Nucleus accumbens (tissue), 56 donors: Measurements from ENCODE around the gene DOC2B.
"Not testable (repeated sequence)": the region's sequence is repeated elsewhere in the genome, so short reads cannot be mapped to it uniquely, and the experiment has no call there.

Experiments used
- DNase-seq, 56 donors: peaks; one replicate each; lab custom pipeline; 2025; lab: John Stamatoyannopoulos, UW

The DOC2B gene

DNA sequence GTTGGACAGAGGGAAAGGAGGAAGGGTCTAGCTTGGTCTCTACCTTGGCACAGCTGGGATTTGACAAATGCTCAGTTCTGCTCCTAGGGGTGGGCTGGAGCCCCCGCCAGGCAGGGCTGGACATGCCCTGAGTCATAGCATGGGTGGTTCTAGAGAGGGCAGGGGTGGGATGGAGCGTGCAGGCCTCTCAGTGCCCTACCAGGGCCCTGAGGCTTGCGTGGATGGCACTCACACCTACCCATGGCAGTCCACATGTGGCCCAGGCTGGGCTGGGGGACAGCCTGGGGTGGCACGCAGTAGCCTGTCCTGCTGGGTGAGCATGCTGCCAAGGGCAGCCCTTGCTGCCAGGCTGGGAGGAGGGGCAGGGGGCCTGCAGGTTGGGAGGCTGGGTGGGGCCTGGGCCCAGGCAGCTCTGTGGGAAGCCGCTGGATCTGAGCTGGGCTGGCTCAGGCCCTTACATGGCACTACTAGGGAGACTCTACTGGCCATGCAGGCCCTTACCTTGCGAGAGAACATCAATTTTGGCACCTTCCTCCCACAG lies 11.2 kb downstream of the DOC2B start:
- DNase-seq = peak in 1 of 56 donors; percentile 10

GRCh38 chr17:168614-169013 lies 12.8 kb downstream of the DOC2B start:
- not testable (repeated sequence) for DNase-seq

GRCh38 chr17:165939-166338 lies 15.5 kb downstream of the DOC2B start:
- DNase-seq = no peak

GRCh38 chr17:164303-165235 lies 16.9 kb downstream of the DOC2B start:
- peak in 39 of 56 donors; percentile 3 to 76 (median 29) for DNase-seq

DNA sequence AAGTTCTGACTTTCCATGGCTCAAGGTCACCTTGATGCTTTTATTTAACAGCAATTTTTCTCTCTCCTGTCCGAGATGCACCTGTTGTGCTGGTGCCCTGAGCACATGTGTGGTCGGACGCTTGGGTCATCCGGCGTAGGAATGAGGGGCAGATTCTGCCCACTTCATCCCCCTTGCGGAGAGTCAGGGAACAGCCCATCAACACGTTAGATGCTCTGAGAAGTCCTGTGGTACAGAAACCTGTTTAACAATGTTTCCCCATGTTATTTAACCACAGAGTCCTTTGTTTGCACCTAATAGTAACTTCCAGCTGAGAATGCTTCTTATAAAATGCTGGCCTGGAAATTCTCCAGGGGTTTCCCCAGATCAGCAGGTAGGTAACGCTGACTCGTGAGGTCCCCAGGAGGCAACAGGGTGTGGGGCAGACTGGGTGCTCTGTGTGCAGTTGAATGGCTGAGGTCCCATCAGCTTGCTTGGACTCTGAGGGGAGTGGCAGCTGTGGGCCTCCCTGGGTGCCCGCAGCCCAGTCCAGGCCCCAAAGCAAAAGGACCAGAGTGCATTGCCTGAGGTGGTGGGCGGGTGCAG lies 17.8 kb downstream of the DOC2B start:
- no peak for DNase-seq

- DNase-seq = no peak
Measured at GRCh38 chr17:162689-163088, 18.8 kb downstream of the DOC2B start.

GRCh38 chr17:161481-161880 lies 20.0 kb downstream of the DOC2B start:
- no peak for DNase-seq

- no peak for DNase-seq
Measured at GRCh38 chr17:160336-160735, 21.1 kb downstream of the DOC2B start.

DNA sequence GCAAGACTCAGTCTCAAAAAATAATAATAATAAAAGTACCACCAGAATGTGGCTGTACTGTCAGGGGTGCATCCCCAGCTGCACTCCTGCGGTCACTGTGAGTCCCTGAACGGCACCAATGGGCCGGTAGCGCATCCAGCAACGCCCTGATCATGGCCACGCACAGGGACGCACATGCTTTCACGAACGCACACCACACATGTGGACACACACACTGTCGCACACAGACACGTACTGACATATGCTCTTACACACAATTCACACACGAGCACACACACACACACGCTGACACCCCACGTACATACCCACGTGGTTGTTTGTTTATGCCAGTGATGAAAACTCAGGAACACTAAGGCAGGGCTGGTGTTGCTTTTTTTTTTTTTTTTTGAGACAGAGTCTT lies 21.8 kb downstream of the DOC2B start:
- no peak for DNase-seq

- no peak for DNase-seq
Measured at GRCh38 chr17:158379-158778, 23.1 kb downstream of the DOC2B start.

DNA sequence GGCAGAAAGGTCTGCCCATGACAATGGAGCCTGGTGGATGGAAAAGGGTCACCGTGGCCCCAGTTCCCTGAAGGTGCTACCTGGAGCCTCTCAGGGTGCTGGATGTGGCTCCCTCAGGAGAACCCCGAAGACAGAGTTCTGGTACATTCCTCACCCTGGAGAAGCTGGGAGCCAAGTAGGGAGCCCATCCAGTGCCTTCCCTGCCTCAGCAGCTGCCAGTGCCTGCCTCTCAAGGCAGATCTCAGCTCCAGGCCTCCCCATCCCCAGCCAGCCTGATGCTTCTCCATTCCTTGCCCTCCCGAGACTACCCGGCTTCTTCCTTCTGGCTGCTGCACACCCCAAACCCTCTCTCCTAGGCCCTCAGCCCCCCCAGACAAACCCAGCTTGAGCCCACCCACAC lies 23.5 kb downstream of the DOC2B start:
- no peak for DNase-seq

DNA sequence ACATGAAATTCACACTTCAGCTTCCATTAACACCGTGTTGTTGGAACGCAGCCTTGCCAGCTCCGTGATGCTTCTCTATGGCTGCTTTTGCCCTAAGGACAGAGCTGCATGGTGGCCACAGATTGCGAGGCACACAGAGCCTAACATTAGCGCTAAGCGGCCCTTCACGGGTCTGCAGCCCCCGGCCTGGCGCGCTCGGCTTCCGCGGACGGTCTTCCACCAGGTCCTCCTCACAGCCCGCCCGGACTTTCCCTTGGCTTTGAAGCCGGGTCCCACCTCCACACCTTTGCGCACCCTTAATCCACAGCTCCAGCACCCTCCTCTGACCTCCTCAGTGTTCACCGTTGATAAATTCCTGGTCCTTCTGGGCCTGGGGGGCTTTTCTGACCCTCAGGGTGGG lies 24.5 kb downstream of the DOC2B start:
- DNase-seq = no peak

DNA sequence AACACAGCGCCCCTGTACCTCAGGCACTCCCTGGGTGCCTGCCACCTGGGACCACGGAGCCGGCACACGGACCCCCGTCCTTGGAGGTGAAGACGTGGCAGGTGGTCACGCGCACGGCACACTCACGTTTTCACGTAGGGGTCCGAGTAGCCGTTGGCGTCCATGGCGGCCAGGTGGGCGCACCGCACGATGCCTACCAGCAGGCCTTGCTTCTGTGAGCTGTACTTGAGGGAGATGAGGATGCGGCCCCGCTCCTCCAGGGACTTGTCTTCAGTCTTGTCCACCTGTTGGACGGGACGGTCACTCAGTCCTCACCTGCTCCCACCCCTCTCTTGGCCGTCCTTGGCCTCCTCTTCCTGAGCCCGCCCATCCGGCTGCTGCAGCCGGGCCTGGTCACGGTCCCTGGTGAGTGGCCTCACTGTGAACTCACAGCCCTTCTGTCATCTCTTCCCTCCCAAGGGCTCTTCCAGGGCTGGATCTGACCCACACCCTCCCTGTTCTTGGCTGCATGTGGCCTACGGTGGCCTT lies 25.3 kb downstream of the DOC2B start:
- no peak for DNase-seq

DNA sequence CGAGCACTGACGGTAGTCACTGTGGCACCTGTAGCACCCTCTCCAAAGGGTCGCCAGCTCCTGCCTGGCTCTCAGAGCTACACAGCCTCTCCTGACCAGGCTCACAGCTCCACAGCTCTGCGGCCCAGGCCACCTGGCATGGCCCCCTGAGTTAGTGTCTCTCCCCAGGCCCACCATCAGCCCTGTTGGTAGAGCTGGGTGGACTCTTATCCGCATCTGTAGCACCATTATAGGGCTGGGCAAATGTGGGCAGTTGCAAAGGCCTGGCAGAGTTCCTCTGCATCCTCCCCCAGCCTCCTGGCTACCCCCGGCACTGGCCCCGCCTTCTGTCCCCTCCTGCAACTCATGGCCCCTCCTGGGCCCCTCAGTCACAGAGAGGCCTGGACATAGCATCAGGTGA lies 25.9 kb downstream of the DOC2B start:
- no peak for DNase-seq

DNA sequence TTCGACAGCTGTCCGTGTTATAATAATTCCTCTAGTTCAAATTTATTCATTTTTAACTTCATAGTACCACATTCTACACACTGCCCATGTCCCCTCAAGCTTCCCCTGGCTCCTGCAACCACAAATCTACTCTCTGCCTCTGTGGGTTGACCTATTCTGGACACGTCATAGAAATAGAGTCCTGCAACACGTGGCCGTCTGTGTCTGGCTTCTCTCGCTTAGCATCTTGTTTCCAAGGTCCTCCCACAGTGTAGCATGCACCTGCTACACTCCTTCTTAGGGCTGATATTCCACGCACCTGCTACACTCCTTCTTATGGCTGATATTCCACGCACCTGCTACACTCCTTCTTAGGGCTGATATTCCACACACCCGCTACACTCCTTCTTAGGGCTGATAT lies 27.6 kb downstream of the DOC2B start:
- DNase-seq = no peak

DNA sequence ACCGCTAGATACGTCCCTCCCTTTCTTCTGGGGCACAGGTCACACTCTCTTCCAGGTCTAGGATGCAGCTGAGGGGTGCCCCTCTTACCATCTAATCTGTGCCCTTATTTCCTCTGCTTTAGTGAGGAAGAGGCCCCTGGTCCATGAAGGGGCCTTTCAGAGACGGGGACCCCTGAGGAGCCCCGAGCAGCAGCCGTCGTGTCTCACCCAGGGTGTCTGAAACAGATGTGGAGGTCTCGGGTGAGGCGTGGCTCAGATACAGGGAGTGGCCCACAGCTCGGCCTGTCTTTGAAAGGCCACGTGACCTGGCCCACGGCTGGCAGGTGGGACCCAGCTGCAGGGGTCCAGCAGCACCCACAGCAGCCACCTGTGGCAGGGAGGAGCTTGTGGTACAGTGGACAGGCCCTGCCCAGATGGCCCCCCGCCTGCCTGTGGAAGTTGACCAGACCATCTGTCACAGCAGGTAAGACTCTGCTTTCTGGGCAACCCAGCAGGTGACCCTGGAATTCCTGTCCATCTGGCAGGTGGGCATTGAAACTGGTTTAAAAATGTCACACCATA lies 28.5 kb downstream of the DOC2B start:
- DNase-seq = no peak

DNA sequence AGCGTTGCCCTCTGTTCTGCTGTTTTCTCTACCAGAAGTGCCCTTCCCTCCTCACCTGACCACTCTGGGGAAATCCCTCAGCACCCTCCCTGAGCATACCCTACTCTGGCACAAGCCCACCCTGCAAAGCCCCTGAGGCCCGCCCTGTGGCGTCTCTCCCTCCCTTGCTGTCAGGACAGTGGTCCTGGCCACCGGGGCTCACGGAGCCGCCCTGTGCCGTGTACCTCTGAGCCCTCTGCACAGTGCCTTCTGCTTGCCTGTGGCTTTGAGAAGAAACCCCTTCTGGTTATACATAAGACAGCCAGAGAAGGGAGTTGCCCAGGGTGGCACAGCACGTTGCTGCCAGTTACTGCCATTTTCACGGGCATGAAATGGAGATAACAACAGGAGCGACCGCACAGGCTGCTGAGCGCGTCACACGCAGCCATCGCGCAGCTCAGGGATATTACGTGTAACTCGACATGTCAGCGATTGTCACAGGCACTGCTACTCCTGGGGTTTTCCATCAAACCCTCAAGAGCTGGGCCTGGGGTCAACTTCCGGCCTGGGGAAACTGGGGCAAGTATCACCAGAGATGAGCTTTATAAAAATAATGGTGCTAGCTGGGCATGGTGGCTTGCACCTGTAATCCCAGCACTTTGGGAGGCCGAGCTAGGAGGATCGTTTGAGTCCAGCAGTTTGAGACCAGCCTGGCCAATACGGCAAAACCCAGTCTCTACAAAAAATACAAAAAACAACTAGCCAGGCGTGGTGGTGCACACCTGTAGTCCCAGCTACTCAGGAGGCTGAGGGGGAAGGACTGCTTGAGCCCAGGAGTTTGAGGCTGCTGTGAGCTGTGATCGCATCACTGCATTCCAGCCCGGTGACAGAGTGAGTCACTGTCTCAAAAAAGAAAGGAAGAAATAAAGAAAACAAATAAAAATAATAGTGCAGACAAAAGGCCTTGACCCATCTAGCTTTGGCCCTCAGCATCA lies 29.3 kb downstream of the DOC2B start:
- no peak for DNase-seq

DNA sequence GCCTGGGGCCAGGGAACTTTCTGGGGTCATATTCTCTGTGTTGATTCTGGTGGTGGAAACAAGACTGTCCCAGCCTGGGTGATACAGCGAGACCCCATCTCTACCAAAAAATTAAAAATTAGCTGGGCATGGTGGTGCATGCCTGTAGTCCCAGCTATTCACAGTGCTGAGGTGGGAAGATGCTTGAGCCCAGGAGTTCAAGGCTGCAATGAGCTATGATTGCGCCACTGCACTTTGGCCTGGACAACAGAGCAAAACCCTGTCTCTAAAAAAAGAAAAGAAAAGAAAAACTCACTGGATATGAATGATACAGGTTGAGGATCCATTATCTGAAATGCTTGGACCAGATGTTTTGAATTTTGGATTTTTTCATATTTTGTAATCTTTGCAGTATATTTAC lies 30.4 kb downstream of the DOC2B start:
- no peak for DNase-seq

DNA sequence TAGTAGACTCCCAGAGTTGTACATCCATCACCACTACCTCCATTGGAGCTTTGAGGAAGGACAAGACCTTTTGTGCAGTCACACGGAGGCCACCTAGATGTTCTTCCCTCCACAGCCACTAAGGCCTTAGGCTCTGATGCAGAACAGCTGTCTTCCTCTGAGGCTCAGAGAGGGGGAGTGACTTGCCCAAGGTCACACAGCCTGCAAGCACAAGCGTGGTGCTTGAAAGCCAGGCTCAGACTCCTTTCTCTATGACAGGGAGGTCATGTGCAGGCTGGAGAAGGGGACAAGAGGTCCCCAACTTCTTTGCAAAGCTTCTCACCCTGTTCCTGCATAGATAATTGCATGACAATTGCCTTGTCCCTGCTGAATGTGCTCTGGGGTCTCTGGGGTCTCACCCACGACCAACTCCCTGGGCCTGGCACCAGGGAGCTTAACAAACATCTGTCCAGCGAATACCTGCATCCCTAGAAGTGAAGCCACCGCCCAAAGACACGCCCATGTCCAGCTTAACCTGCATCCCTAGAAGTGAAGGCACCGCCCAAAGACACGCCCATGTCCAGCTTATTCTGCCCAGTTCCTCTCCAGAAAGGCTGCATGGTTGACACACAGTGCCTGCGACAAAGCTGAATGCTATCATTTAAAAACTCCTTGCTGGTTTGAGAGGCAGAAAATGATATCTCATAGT lies 31.4 kb downstream of the DOC2B start:
- DNase-seq = no peak
